Erythroblast (primary cell): Measurements from ENCODE around the gene YDJC.
"Not testable (repeated sequence)": the region's sequence is repeated elsewhere in the genome, so short reads cannot be mapped to it uniquely, and the experiment has no call there.

Source experiments
- GATA1 ChIP-seq: IDR thresholded peaks from 2 replicates; pipeline ENCODE4 v1.6.1; 2011; ENCODE audit warnings: low read depth, mild to moderate bottlenecking, control low read depth, low read length, moderate library complexity
- POLR2A ChIP-seq: IDR thresholded peaks from 2 replicates; pipeline ENCODE4 v1.6.1; 2011; ENCODE audit warnings: mild to moderate bottlenecking, low read length

- TF ChIP-seq POLR2A, GATA1: not testable (repeated sequence)
Observed at GRCh38 chr22:21617337-21617736, 12.5 kb downstream of the YDJC start.
